Calu3 (cell line): ENCODE data around the gene TFR2. TPM values are rescaled to one million over a fixed set of nuclear protein-coding genes. Genes with fewer than 3 reads are reported as not detected.
A peak's percentile ranks its signal among the peaks of the same experiment; 100 is the strongest.

ENCODE experiments used
- BruUV-seq: library from RNA; stranded (reverse); fragments of 400-500 nt; replicated peaks from 2 replicates; lab custom pipeline; 2021; lab: Mats Ljungman, UMichigan
- CTCF ChIA-PET: fragments of 300-600 bp; sonication (Branson Sonifier 250); formaldehyde crosslinking; loops from one replicate; lab custom pipeline; 2022; ENCODE audit warnings: antibody characterized with exemption; lab: Charles Lee
- DNase-seq: peaks from one replicate; pipeline ENCODE4 v3.0.0; 2022
- H3K27ac Mint-ChIP-seq: one replicate; pipeline ENCODE4 v1.8.0; 2022; ENCODE audit warnings: mixed read lengths; ENCODE audit not compliant: unreplicated experiment
- H3K27me3 Mint-ChIP-seq: one replicate; pipeline ENCODE4 v1.8.0; 2022; ENCODE audit warnings: mixed read lengths; ENCODE audit not compliant: unreplicated experiment
- H3K36me3 Mint-ChIP-seq: one replicate; pipeline ENCODE4 v1.8.0; 2022; ENCODE audit warnings: mild to moderate bottlenecking, moderate library complexity, mixed read lengths; ENCODE audit not compliant: insufficient read depth, unreplicated experiment
- H3K4me1 Mint-ChIP-seq: one replicate; pipeline ENCODE4 v1.8.0; 2022; ENCODE audit warnings: mild to moderate bottlenecking, low read depth, mixed read lengths; ENCODE audit not compliant: unreplicated experiment
- H3K4me3 Mint-ChIP-seq: one replicate; pipeline ENCODE4 v1.8.0; 2022; ENCODE audit warnings: mild to moderate bottlenecking, low read depth, moderate library complexity, mixed read lengths; ENCODE audit not compliant: unreplicated experiment
- H3K9me3 Mint-ChIP-seq: one replicate; pipeline ENCODE4 v1.8.0; 2022; ENCODE audit warnings: low read depth, mixed read lengths; ENCODE audit not compliant: unreplicated experiment
- intact Hi-C: fragments of 100-400 bp; cut with micrococcal nuclease; formaldehyde crosslinking; loops from one replicate; pipeline ENCODE4 v1.10.0; 2022; ENCODE audit not compliant: unreplicated experiment
- total RNA-seq: library from RNA; stranded (reverse); gene quantifications from 2 replicates; pipeline ENCODE4 v1.2.3, GENCODE V29; 2022
- TF ChIP-seq, protein P1 (sequence below): fragments of 200-600 bp; IDR thresholded peaks from one replicate; pipeline ENCODE4 v1.8.0; 2022; ENCODE audit warnings: antibody characterized with exemption; ENCODE audit not compliant: unreplicated experiment

The TFR2 gene
- total RNA-seq, 1 experiment from 2014 or later: 0.90 TPM

DNA sequence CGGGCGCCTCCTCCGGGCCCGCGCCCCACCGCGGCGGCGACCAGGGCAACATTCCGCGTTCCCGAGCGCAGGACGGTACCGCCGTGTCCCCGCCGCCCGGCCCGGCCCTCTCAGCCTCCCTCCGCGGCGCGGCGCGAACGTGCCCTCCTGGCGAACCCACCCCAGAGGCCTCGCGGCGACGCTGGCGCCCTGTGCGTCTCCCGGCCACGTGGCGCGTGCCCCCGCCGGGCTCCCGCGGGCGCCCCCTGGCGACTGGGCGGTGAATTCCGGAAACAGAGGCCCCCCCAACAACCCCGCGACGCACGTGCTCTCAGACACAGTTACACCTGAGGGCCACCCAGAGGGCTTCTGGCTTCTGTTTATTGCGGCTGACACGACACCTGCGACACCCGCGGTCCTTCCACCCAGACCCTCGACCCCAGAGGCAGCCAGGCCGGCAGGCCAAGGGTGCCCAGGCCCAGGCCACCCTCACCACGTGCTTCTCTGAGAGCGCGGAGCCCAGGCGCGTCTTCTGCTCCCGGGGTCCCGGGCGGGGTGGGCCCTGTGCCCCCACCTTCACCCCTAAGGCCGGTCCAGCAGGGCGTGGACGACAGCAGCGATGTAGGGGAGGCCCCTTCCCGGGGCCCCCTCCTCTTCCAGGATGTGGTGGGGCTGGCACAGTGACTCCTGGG is 67.5 kb downstream of the TFR2 start, which contains the start of gene SAP25:
TSS of gene SAP25 (minus strand) at position 210 of the 671 bp plus-strand sequence. CDS start at position 52, 158 bp downstream.
- Mint-ChIP-seq H3K9me3 (no peaks in the 10 kb centered on the region), H3K27me3 (no peaks in the 10 kb centered on the region), H3K36me3 (peaks cover 35% of the 10 kb centered on the region), H3K4me3 (no peak within 1 kb of the TSS), H3K27ac (no peak within 1 kb of the TSS), H3K4me1 (peaks cover 5% of the 10 kb centered on the region)
- DNase-seq: no peak
- TF ChIP-seq, protein P1, sequence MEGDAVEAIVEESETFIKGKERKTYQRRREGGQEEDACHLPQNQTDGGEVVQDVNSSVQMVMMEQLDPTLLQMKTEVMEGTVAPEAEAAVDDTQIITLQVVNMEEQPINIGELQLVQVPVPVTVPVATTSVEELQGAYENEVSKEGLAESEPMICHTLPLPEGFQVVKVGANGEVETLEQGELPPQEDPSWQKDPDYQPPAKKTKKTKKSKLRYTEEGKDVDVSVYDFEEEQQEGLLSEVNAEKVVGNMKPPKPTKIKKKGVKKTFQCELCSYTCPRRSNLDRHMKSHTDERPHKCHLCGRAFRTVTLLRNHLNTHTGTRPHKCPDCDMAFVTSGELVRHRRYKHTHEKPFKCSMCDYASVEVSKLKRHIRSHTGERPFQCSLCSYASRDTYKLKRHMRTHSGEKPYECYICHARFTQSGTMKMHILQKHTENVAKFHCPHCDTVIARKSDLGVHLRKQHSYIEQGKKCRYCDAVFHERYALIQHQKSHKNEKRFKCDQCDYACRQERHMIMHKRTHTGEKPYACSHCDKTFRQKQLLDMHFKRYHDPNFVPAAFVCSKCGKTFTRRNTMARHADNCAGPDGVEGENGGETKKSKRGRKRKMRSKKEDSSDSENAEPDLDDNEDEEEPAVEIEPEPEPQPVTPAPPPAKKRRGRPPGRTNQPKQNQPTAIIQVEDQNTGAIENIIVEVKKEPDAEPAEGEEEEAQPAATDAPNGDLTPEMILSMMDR: no peak
- intact Hi-C loops: no loop called here
- CTCF ChIA-PET: no interaction called here
- no TSS peak for BruUV-seq

DNA sequence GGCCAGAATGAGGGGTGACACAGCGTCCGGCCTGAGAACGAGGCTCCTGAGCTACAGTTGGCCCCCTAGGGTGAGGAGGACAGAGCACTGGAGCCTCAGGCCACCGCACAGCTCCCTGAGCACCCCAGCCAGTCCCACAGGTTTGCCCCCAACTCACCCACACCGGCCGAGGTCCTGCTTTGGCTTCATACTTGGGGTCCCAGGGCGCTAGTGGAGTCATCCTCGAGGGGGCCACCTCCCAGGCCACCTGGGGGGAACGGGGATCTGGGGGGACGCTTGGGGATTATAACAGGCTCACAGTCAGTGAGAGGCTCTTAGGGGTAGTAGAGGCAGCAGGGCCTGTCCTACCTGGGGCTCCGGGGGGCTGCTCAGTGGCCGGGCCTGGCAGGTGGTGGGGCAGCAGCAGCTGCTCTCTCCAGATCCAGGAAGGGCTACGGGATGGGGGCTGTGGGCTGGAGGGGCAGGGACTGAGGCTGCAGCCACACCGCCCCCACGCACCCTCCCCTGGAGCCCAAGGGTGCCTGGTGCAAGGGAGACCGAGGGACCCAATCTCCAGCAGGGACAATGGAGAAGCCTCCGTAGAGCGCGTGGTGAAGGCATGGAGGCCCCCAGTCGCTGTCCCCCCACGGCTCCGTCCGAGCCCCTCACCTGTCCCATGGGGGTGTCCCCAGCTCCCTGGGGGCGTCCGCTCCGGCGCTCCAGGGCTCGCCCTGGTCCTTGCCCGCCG is 68.2 kb downstream of the TFR2 start:
- Mint-ChIP-seq H3K9me3 (no peaks in the 10 kb centered on the region), H3K4me1 (peaks cover 11% of the 10 kb centered on the region), H3K4me3 (no peak overlapping the region), H3K27me3 (no peaks in the 10 kb centered on the region), H3K36me3 (peaks cover 40% of the 10 kb centered on the region), H3K27ac (no peak overlapping the region)
- DNase-seq: no peak
- TF ChIP-seq, protein P1: no peak
- no TSS peak for BruUV-seq
- CTCF ChIA-PET: interaction anchor here (0.6 kb wide), 1 partner anchor 556 kb away, joined by 4 read pairs; no protein-coding TSS in a partner anchor
- intact Hi-C loops: no loop called here

DNA sequence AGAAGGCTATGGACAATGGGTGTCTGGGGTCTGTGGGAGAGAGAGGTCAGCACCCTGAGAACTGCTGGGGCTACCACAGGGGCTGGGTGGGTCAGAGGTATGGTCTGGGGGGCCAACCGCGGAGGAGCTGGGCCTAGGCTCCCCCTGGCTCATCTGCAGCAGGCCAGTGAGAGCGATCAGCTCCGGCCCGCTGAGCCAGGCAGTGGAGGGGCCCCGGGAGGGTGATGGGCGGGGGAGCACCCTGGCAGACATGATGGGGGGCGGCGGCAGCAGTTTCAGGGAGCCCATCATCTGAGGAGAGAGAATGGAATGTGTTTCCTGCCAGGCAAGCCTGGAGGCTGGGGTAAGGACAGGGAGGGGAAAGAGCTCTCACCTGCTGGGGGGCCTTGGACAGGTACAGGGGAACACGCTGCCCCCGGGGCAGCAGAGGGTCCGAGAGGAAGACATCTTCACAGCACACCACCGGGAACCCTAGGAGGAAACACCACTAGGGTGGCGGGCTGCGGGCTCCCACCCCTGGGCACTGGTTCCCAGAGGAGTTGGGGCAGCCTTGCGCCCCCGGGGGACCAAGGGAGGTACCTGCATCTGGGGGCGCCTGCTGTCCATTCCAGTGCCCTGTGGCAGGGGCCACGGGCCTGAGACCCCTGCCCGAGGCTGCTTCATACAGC is 68.9 kb downstream of the TFR2 start:
- no peaks in the 10 kb centered on the region for H3K9me3 Mint-ChIP-seq
- intact Hi-C loops: no loop called here
- BruUV-seq: no TSS peak
- peak overlapping the region; percentile 42 for H3K27ac Mint-ChIP-seq
- peaks cover 45% of the 10 kb centered on the region for H3K36me3 Mint-ChIP-seq
- peaks cover 11% of the 10 kb centered on the region for H3K4me1 Mint-ChIP-seq
- H3K4me3 Mint-ChIP-seq: no peak overlapping the region
- TF ChIP-seq, protein P1: no peak
- CTCF ChIA-PET: interaction anchor here (0.6 kb wide), 1 partner anchor 556 kb away, joined by 4 read pairs; no protein-coding TSS in a partner anchor
- H3K27me3 Mint-ChIP-seq: no peaks in the 10 kb centered on the region
- no peak for DNase-seq

GRCh38 chr7:100571829-100572116 is 69.6 kb downstream of the TFR2 start:
- H3K27ac Mint-ChIP-seq: peak overlapping the region; percentile 42
- intact Hi-C loops: no loop called here

More at GRCh38 chr7:100571829-100572116, 69.6 kb downstream of the TFR2 start:
- Mint-ChIP-seq H3K9me3 (no peaks in the 10 kb centered on the region), H3K4me1 (peaks cover 14% of the 10 kb centered on the region), H3K36me3 (peaks cover 47% of the 10 kb centered on the region), H3K27me3 (no peaks in the 10 kb centered on the region), H3K4me3 (no peak overlapping the region)
- TF ChIP-seq, protein P1: no peak
- BruUV-seq: no TSS peak
- CTCF ChIA-PET: no interaction called here
- DNase-seq: no peak
